Left hindlimb (tissue), 1 donor: ENCODE measurements around the gene FXYD5.
A peak's percentile ranks its signal among the peaks of the same experiment; 100 is the strongest.
"Not testable (repeated sequence)": the region's sequence is repeated elsewhere in the genome, so short reads cannot be mapped to it uniquely, and the experiment has no call there.

Source experiments
- DNase-seq: peaks from one replicate; pipeline ENCODE4 v3.0.0-alpha.2; 2018

FXYD5 gene

GRCh38 chr19:35184884-35185283 is 30.3 kb downstream of the FXYD5 start:
- no peak for DNase-seq

DNA sequence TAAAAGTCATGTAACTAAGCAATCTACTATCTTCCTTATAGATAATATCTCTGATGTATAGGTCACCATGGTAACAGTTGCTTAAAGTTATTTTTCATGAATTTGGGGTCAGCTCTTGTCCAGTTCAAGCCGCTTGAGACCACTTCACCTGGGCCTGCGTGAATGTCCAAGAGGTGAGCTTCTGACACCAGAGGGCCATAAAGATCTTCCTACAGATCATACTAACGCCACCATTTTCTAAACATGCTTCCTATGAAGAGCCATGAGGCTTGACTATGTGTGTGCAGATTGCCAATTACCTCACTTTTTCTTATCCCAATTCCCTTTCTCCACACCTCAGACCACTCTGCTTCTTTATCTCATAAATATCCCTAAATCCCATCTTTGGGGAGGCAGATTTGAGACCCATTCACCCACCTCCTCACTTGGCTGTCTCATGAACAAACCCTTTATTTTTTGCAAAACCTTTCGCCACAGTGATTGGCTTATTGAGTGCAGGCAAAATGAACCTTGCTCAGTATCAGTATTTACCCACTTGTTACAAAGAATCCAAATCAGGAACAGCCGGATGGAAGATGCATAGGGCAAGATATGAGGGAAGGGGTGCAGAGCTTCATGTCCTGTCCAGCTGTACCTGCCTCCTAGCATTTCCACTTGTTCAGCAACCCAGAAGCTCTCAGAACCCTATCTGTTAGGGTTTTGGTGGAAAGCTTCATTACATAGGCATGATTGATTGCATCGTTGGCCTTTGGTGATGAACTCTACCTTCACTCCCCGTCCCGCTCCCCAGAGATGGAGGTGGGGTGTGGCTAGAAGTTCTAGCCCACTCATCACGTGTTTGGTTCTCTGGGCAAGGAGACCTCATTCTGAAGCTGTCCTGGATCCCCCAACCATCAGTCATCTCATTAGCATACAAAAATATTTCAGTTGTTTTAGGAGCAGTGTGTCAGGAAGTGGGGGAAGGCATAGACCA is 39.8 kb downstream of the FXYD5 start:
- DNase-seq, result no peak

DNA sequence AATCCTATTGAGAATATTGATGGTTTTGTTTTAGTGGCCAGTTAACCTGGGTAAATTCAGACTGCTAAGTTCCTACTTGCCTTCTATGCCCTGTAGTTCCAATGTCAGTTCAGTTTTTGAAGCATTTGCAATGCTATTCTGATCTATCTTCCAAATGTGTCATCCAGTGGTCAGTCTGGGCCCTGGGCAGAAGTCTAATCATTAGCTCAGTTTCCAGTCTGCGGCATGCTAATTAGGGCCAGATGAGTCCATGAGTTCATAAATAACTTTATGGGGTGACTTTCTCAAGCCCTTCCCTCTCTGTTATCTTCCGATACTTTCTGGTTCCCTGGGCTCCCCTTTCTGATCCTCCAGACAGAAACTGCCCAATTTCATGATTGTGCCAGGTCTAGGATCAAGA is 41.3 kb downstream of the FXYD5 start:
- no peak for DNase-seq

DNA sequence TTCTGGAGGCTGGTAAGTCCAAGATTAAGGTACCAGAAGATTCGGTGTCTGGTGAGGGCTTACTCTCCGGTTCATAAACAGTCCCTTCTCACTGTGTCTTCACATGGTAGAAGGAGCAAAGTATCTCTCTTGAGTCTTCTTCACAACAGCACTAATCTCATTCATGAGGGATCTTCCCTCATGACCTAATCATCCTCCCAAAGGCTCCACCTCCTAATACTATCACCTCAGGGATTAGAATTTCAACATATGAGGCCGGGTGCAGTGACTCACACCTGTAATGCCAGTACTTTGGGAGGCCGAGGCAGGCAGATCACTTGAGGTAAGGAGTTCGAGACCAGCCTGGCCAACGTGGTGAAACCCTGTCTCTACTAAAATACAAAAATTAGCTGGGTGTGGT is 42.3 kb downstream of the FXYD5 start:
- not testable (repeated sequence) for DNase-seq

GRCh38 chr19:35199481-35199880 is 44.9 kb downstream of the FXYD5 start:
- DNase-seq, result no peak

- DNase-seq, result no peak
These were observed 48.5 kb downstream of the FXYD5 start for GRCh38 chr19:35202722-35203688.

DNA sequence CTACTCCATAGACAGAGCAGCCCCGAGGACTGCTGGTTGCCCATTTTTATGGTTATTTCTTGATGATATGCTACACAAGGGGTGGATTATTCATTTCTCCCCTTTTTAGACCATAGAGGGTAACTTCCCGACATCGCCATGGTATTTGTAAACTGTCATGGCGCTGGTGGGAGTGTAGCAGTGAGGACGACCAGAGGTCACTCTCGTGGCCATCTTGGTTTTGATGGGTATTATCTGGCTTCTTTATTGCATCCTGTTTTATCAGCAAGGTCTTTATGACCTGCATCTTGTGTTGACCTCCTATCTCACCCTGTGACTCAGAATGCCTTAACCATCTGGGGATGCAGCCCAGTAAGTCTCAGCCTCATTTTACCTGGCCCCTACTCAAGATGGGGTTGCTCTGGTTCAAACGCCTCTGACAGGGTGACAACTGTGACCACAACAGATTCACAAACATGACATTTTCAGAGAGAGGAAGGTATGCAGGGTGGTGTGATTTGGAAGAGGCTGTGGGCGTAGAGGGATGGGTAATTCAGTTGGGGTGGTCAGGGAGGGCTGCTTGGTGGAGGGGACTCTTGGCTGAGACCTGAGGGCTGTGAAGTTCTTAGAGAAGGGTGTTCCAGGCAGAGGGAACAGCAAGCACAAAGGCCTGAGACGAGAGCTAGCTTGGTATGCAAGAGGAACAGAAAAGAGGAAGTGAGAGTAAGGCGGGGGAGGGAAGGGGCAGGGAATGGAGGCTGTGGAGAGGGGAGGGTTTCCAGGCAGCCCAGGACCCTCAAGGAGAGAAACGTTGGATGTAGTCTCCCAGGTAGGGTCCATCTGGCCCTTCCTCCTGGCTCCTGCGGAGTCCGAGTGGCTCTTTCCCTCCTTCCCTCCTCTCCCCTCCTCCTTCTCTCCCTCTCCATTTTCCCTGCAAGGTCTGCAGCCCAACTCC is 50.5 kb downstream of the FXYD5 start:
- no peak for DNase-seq

DNA sequence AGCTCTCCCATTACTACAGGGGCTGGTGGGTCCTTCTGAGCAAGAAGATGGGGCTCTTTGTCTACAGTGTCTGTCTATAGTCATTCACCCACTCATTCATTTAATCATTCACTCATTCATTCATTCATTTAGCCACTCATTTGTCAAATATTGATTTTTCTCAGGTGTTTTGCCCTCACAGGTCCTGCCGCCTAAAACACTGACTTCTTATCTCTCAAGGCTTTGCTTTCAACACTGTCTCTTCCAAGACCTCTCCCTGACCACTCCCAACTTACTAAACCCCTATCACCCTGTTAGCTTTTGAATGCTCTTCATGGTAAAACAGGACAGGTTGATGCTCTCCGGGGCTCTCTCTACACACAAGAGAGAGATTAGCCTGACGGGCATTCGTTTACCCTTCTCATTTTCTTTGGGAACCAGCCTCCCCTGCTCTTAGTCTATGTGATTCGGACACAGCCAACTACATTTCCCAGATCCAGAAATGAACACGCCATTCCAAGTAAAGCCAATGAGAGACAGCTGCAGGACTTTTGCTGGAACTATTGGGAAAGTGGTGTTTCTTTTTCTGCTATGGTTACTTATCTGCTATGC is 51.3 kb downstream of the FXYD5 start:
- DNase-seq, result no peak

- DNase-seq, result no peak
These were observed 51.8 kb downstream of the FXYD5 start for GRCh38 chr19:35206379-35206778.

- no peak for DNase-seq
These were observed 52.3 kb downstream of the FXYD5 start for GRCh38 chr19:35206855-35207254.

DNA sequence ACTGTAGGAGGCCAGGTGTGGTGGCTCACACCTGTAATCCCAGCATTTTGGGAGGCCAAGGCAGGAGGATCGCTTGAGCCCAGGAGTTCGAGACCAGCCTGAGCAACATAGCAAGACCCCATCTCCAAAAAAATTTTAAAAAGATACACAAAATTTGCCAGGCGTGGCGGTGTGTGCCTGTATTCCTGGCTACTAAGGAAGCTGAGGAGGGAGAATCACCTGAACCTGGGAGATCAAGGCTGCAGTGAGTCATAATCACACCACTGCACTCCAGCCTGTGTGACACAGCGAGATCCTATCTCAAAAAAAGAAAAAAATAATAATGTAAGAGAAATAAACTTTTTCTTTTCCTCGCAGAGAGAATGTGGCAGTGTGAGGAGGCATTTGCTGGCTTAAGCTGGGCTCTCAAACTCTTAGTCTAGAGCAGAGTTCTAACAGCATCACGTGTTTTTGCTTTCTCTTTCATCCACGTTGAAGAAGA is 52.9 kb downstream of the FXYD5 start:
- DNase-seq, result no peak

DNA sequence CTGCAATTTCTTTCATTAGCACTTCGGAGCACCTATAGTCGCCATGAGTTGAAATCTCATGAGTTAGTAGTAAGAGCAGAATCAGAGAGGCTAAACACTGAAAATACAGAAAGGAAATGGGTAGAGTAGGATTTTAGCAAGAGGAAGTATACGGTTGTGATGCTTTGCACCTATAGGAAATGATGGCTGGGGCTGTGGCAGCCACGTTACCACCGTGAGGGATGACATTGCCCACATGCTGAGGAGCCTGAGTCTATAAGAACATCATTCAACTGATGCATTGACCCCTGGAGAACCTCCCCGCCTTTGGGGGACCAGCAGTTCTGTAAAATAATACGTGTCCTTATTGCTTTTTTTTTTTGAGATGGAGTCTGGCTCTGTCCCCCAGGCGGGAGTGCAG is 53.6 kb downstream of the FXYD5 start:
- no peak for DNase-seq

DNA sequence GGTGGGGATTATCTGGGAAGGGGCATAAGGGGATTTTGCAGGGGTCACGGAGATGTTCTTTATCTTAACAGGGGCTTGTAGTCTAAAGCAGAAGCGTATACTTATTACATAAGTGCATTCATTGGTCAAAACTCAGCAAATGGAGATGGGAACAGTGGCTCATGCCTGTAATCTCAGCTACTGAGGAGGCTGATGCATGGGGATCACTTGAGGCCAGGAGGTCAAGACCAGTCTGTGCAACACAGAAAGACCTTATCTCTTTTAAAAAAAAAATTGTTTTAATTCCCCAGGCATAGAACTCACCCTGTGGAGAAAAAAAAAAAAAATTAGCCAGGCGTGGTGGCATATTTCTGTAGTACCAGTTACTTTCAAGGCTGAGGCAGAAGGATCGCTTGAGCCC is 55.1 kb downstream of the FXYD5 start:
- DNase-seq, result no peak

DNA sequence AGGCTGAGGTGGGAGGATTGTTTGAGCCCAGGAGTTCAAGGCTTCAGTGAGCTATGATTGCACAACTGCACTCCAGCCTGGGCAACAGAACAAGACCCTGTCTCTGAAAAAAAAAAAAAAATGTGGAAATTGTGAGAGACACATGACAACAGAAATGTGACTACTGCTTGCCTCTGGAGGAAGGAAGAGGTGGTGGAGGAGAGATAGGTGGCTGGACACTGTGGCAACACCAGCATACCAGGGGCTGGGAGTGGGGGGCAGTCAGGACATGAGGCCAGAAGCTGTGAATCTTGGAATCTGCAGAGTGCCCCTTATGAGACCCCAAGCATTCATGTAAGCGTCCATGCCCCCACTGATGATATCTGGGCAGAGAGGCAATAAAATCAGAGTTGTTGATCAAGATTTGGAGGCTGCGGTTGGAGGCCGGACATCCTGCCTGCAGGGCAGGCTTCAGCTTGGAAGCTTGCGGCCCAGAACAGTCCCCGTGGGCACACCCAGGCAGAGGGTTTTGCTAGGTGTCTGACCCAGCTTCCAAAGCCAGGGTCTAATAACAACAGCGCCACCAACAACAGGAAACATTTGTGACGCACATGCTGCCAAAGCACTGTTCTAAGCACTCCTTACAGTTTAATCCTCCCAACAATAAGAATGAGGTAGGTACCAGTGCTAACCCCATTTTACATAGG is 57.2 kb downstream of the FXYD5 start:
- no peak for DNase-seq

- DNase-seq, result no peak
These were observed 57.7 kb downstream of the FXYD5 start for GRCh38 chr19:35212241-35212640.

DNA sequence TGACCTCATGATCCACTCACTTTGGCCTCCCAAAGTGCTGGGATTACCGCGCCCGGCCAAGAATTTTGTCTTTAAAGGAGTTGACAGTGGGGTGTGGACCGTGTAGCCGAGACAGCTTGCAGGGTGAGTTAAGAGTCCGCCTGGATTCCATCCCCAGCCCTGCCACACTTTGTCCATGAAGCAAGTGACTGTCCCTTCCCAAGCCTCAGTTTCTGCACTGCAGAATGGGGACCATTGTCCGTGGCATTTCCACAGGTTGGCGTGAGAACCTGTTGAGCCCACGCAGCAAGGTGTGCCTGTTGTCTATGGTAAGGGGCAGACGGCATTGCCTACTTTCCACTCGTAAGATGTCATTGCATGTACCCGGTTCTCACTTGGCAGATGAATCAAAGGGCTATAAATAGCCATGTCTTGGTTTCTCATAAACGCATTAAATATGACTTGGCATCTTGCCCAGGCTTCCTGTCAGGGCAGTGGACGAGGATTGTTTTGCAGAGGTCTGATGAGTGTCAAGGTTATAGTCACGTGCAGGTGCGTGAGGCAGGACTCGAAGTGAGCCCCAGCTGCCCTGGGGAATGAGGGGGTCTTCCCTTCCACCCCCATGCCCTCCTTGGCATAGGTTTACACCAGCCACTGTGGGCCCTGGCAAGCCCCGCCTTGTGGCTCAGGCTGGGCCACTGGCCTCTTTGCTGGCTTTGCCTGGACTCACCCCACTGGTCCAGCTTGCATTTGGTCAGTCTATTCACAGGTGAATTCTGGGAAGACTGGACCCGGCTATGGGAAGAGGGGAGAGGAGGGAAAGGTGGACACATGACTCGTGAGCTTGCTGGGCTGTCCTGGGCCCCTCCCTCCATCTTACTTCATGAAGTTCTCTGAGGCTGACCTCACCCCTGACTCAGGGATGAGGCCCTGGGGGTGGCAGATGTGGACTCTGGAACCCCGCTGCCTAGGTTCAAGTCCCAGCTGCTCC is 59.4 kb downstream of the FXYD5 start:
- peak; percentile 54 for DNase-seq

- no peak for DNase-seq
These were observed 60.4 kb downstream of the FXYD5 start for GRCh38 chr19:35214766-35215422.

GRCh38 chr19:35216016-35216832 is 61.7 kb downstream of the FXYD5 start:
- DNase-seq, result no peak
